Kidney epithelial cell (primary cell): ENCODE measurements around the gene RNF151. TPM values are rescaled to one million over a fixed set of nuclear protein-coding genes. Genes with fewer than 3 reads are reported as not detected.

Experiments
- DNase-seq: peaks from one replicate; pipeline ENCODE4 v3.0.0-alpha.2; 2010; ENCODE audit warnings: low read depth
- H3K27me3 ChIP-seq: 2 replicates; pipeline ENCODE4 v1.6.0; 2011; ENCODE audit warnings: low read length; ENCODE audit not compliant: control insufficient read depth, insufficient read depth
- H3K36me3 ChIP-seq: 2 replicates; pipeline ENCODE4 v1.5.1; 2011; ENCODE audit warnings: low read length; ENCODE audit not compliant: control insufficient read depth, insufficient read depth
- H3K4me3 ChIP-seq: 2 replicates; pipeline ENCODE4 v1.5.1; 2011; ENCODE audit warnings: low read depth, mild to moderate bottlenecking, control low read depth, low read length
- CTCF ChIP-seq: IDR thresholded peaks from 2 replicates; pipeline ENCODE4 v1.5.1; 2011; ENCODE audit warnings: mild to moderate bottlenecking, moderate library complexity, low read length, control low read depth, inconsistent platforms; ENCODE audit not compliant: insufficient read depth, poor library complexity, severe bottlenecking
- total RNA-seq: library from RNA; depleted of rRNA; stranded (reverse); fragments of >200 nt; gene quantifications from 2 replicates; pipeline ENCODE4 v1.2.3, GENCODE V29; 2015

Gene RNF151
- total RNA-seq, 1 donor from 2014 or later, result not detected

GRCh38 chr16:1920727-1921171 is 45.9 kb upstream of the RNF151 start:
- no peak for TF ChIP-seq CTCF
- Histone ChIP-seq H3K36me3 (no peaks in the 10 kb centered on the region), H3K4me3 (no peak overlapping the region), H3K27me3 (peaks cover 66% of the 10 kb centered on the region)
- DNase-seq, result no peak

- H3K36me3 ChIP-seq, result no peaks in the 10 kb centered on the region
- H3K27me3 ChIP-seq, result peaks cover 50% of the 10 kb centered on the region
- DNase-seq, result no peak
- no peak overlapping the region for H3K4me3 ChIP-seq
- no peak for TF ChIP-seq CTCF
Measured at GRCh38 chr16:1922357-1922756, 44.3 kb upstream of the RNF151 start.

GRCh38 chr16:1923299-1924034 is 43.2 kb upstream of the RNF151 start:
- Histone ChIP-seq H3K36me3 (no peaks in the 10 kb centered on the region), H3K4me3 (no peak overlapping the region), H3K27me3 (peaks cover 43% of the 10 kb centered on the region)
- DNase-seq, result no peak
- TF ChIP-seq CTCF, result peak; percentile 57

- no peaks in the 10 kb centered on the region for H3K36me3 ChIP-seq
- TF ChIP-seq CTCF, result no peak
- no peak for DNase-seq
- H3K4me3 ChIP-seq, result no peak overlapping the region
- peaks cover 36% of the 10 kb centered on the region for H3K27me3 ChIP-seq
Measured at GRCh38 chr16:1924095-1924494, 42.6 kb upstream of the RNF151 start.

- H3K4me3 ChIP-seq, result no peak overlapping the region
- H3K36me3 ChIP-seq, result no peaks in the 10 kb centered on the region
- no peak for TF ChIP-seq CTCF
Measured at GRCh38 chr16:1926271-1926670, 40.4 kb upstream of the RNF151 start.

GRCh38 chr16:1929105-1929504 is 37.6 kb upstream of the RNF151 start:
- no peak for TF ChIP-seq CTCF
- DNase-seq, result no peak
- peak overlapping the region; percentile 51 for H3K4me3 ChIP-seq
- peaks cover 2% of the 10 kb centered on the region for H3K27me3 ChIP-seq
- no peaks in the 10 kb centered on the region for H3K36me3 ChIP-seq

More at GRCh38 chr16:1926271-1926670, 40.4 kb upstream of the RNF151 start:
- DNase-seq, result no peak
- peaks cover 17% of the 10 kb centered on the region for H3K27me3 ChIP-seq
